HepG2 (cell line): Measurements from ENCODE around the gene LSM12.

ENCODE experiments used
- MTF1 ChIP-seq: sonication (generic); formaldehyde crosslinking; IDR thresholded peaks from 2 replicates; pipeline ENCODE4 v1.5.0; 2020; ENCODE audit warnings: missing genetic modification reagents
- ZNF232 ChIP-seq: sonication (generic); formaldehyde crosslinking; IDR thresholded peaks from 2 replicates; pipeline ENCODE4 v1.4.0; 2020; ENCODE audit warnings: missing genetic modification reagents, borderline replicate concordance
- TF ChIP-seq, protein P1 (sequence below): sonication (generic); formaldehyde crosslinking; IDR thresholded peaks from 2 replicates; pipeline ENCODE4 v1.8.1; 2023; ENCODE audit warnings: mild to moderate bottlenecking, missing genetic modification reagents
- TF ChIP-seq, protein P2 (sequence below): sonication (generic); formaldehyde crosslinking; IDR thresholded peaks from 2 replicates; pipeline ENCODE4 v1.4.0; 2020; ENCODE audit warnings: mild to moderate bottlenecking, missing genetic modification reagents
- TF ChIP-seq, protein P3 (sequence below): sonication (generic); formaldehyde crosslinking; IDR thresholded peaks from 2 replicates; pipeline ENCODE4 v1.5.0; 2020; ENCODE audit warnings: mild to moderate bottlenecking, missing genetic modification reagents, moderate library complexity

DNA sequence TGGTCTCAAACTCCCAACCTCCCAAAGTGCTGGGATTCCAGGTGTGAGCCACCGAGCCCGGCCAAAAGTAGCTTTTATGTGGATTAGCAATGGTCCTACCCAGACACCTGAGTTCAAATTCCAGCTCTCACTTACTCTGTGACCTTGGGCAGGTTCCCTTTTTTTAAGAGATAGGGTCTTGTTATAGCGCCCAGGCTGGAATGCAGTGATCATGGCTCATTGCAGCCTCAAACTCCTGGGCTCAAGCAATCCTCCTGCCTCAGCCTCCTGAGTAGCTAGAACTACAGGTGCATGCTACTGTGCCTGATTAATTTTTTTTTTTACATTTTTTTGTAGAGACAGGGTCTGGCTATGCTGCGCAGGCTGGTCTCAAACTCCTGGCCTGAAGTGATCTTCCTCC, 40.3 kb upstream of the LSM12 start:
- TF ChIP-seq, protein P1, sequence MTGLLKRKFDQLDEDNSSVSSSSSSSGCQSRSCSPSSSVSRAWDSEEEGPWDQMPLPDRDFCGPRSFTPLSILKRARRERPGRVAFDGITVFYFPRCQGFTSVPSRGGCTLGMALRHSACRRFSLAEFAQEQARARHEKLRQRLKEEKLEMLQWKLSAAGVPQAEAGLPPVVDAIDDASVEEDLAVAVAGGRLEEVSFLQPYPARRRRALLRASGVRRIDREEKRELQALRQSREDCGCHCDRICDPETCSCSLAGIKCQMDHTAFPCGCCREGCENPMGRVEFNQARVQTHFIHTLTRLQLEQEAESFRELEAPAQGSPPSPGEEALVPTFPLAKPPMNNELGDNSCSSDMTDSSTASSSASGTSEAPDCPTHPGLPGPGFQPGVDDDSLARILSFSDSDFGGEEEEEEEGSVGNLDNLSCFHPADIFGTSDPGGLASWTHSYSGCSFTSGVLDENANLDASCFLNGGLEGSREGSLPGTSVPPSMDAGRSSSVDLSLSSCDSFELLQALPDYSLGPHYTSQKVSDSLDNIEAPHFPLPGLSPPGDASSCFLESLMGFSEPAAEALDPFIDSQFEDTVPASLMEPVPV (CRISPR knock-in tag) = no peak
- TF ChIP-seq, protein P2, sequence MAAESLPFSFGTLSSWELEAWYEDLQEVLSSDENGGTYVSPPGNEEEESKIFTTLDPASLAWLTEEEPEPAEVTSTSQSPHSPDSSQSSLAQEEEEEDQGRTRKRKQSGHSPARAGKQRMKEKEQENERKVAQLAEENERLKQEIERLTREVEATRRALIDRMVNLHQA (CRISPR knock-in tag) = no peak
- no peak for TF ChIP-seq MTF1 (CRISPR knock-in tag)
- TF ChIP-seq, protein P3, sequence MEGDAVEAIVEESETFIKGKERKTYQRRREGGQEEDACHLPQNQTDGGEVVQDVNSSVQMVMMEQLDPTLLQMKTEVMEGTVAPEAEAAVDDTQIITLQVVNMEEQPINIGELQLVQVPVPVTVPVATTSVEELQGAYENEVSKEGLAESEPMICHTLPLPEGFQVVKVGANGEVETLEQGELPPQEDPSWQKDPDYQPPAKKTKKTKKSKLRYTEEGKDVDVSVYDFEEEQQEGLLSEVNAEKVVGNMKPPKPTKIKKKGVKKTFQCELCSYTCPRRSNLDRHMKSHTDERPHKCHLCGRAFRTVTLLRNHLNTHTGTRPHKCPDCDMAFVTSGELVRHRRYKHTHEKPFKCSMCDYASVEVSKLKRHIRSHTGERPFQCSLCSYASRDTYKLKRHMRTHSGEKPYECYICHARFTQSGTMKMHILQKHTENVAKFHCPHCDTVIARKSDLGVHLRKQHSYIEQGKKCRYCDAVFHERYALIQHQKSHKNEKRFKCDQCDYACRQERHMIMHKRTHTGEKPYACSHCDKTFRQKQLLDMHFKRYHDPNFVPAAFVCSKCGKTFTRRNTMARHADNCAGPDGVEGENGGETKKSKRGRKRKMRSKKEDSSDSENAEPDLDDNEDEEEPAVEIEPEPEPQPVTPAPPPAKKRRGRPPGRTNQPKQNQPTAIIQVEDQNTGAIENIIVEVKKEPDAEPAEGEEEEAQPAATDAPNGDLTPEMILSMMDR = no peak
- no peak for TF ChIP-seq ZNF232 (CRISPR knock-in tag)
